Neural crest cell (in vitro differentiated cells): ENCODE results near the gene FMNL1. TPM values are rescaled to one million over a fixed set of nuclear protein-coding genes. Genes with fewer than 3 reads are reported as not detected.

Source experiments
- DNase-seq: peaks from one replicate; pipeline ENCODE4 v3.0.0; 2021; ENCODE audit warnings: low read depth, mixed read lengths, low spot score
- H3K27ac Mint-ChIP-seq: one replicate; pipeline ENCODE4 v1.8.0; 2021; ENCODE audit warnings: mild to moderate bottlenecking, mixed read lengths; ENCODE audit not compliant: unreplicated experiment
- H3K27me3 Mint-ChIP-seq: 2 replicates; pipeline ENCODE4 v1.8.0; 2021; ENCODE audit warnings: low read depth, mild to moderate bottlenecking, mixed read lengths
- H3K36me3 Mint-ChIP-seq: 2 replicates; pipeline ENCODE4 v1.8.0; 2021; ENCODE audit warnings: low read depth, mild to moderate bottlenecking, mixed read lengths
- H3K4me1 Mint-ChIP-seq: 2 replicates; pipeline ENCODE4 v1.8.0; 2021; ENCODE audit warnings: mixed read lengths
- H3K4me3 Mint-ChIP-seq: one replicate; pipeline ENCODE4 v1.8.0; 2021; ENCODE audit warnings: mild to moderate bottlenecking, mixed read lengths
- H3K9me3 Mint-ChIP-seq: 2 replicates; pipeline ENCODE4 v1.8.0; 2021; ENCODE audit warnings: mixed read lengths
- total RNA-seq: library from RNA; stranded (reverse); gene quantifications from 2 replicates; pipeline ENCODE4 v1.2.1, GENCODE V29; 2021
- TF ChIP-seq, protein P1 (sequence below): fragments of 200-600 bp; sonication (generic); conservative IDR thresholded peaks from 2 replicates; pipeline ENCODE4 v1.5.0; 2021; ENCODE audit warnings: antibody characterized with exemption, mild to moderate bottlenecking

FMNL1 gene
- total RNA-seq, 1 donor from 2014 or later: 1.2 TPM

DNA sequence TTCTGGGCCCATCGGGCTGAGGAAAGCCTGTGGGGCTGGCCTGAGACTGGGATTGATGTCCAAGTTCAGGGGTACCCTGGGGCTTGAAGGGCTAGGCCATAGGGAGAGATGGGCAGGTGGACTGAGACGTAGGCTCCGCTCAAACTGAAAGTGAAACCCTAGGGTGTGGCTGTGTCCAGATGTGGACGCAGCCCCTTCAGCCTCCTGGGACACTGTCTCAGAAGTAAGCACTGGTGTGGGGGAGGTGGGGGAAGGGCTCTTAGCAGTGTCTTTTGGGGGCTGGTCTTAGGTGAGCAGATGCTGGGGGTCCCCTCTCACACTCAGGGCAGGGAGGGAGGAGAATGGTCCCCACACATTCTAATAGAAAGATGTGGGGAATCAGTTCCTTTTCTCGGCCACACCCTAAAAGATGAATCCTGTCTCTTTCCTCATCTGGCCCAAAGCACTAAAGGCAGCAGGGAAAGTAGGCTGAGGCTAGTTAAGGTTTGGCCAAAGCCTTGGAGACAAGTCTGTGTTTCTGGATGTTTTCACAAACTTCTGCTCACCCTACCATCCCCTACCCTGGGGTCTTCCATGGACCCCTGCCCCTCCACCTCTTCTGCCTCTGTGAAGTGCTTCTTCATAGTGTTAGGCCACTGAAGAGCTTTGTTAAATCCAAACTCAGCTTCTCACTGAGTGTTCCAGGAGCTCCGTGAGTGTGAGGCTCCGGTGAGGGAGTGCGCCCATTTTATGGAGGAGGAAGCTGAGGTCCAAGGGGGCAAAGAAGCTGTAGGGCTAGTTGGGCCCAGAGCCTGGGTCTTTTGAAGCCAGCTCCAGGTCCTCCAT, 5.6 kb downstream of the FMNL1 start:
- Mint-ChIP-seq H3K4me3 (no peak overlapping the region), H3K4me1 (no peaks in the 10 kb centered on the region), H3K36me3 (no peaks in the 10 kb centered on the region), H3K9me3 (no peaks in the 10 kb centered on the region), H3K27me3 (peaks cover 38% of the 10 kb centered on the region), H3K27ac (no peak overlapping the region)
- TF ChIP-seq, protein P1, sequence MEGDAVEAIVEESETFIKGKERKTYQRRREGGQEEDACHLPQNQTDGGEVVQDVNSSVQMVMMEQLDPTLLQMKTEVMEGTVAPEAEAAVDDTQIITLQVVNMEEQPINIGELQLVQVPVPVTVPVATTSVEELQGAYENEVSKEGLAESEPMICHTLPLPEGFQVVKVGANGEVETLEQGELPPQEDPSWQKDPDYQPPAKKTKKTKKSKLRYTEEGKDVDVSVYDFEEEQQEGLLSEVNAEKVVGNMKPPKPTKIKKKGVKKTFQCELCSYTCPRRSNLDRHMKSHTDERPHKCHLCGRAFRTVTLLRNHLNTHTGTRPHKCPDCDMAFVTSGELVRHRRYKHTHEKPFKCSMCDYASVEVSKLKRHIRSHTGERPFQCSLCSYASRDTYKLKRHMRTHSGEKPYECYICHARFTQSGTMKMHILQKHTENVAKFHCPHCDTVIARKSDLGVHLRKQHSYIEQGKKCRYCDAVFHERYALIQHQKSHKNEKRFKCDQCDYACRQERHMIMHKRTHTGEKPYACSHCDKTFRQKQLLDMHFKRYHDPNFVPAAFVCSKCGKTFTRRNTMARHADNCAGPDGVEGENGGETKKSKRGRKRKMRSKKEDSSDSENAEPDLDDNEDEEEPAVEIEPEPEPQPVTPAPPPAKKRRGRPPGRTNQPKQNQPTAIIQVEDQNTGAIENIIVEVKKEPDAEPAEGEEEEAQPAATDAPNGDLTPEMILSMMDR: no peak
- no peak for DNase-seq

DNA sequence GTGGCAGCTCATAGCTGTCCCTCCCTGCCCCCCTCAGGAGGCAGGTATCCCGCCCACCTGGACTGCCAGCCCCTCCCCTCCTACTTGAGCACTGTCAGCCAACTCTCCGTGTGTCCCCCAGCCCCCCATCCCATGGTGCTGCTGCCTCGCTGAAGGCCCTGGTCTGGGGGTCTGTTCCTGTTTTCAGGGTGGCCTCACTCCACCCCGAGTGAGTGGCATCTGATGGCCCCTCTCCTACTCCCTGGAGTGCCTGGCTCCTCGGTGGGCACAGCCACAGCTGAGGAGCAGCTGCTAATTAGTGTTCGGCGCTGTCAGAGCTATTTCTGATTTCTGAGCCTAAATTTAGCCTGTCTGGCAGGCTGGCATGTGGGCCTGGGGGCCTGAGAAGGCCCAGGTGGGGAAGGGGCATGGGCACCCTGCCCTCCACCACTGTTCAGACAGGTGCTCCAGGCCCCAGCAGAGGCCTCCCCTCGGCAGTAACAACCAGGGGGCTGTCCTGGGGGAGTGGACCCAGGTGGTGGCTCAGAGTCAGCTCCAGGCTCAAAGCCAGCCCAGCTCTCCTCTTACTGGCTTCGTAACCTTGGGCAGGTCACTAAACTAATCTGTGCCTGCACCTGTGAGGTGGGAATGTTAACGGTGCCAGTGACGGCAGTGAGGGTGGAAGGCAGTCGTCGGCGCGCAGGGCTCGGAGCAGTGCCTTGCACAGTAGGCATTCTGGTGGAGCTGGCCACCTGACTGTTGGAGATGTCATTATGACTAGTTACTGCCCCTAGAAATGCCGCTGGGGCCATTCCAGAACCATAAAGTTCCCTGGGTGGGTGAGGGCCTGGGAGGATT, 6.5 kb downstream of the FMNL1 start:
- Mint-ChIP-seq H3K27ac (no peak overlapping the region), H3K27me3 (peaks cover 36% of the 10 kb centered on the region), H3K9me3 (no peaks in the 10 kb centered on the region), H3K36me3 (no peaks in the 10 kb centered on the region), H3K4me3 (no peak overlapping the region), H3K4me1 (no peaks in the 10 kb centered on the region)
- TF ChIP-seq, protein P1: no peak
- no peak for DNase-seq

DNA sequence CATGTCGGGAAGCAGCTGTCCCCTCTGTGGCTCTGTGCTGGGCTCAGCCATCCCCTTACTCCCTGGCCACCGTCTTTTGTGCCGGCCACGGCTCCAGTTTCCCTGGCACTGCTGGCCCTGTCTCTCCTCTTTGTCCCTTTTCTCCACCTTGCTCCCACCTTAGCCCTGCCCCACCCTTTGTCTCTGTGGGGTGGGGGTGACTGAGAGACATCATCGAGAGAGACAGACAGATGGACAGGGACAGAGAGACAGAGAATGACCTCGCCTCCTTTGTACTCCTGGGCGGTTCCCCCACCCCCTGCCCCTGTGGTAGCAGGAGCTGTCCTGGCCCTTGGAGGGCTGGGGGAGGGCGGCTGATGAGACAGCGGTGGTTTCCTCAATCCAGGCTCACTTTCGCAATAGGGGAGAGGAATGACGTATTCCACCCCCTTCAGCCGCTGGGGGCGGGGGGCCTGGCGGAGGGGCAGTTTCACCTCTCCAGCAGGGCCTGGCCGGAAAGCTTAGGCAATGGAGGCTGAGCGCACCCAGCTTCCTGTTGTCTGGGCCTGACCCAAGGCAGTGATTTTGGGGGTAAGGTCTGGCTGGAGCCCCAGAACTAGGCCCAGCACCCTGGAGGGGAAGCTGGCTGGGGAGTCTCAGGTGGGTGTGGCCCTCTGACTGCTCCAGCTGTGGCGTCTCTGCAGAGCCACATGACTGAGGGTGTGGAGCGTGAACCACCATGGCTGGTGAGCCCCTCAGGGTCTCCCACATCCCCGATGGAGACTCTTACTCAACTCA, 7.3 kb downstream of the FMNL1 start:
- Mint-ChIP-seq H3K27me3 (peaks cover 32% of the 10 kb centered on the region), H3K36me3 (no peaks in the 10 kb centered on the region), H3K27ac (no peak overlapping the region), H3K4me1 (no peaks in the 10 kb centered on the region), H3K4me3 (no peak overlapping the region), H3K9me3 (no peaks in the 10 kb centered on the region)
- TF ChIP-seq, protein P1: no peak
- no peak for DNase-seq

DNA sequence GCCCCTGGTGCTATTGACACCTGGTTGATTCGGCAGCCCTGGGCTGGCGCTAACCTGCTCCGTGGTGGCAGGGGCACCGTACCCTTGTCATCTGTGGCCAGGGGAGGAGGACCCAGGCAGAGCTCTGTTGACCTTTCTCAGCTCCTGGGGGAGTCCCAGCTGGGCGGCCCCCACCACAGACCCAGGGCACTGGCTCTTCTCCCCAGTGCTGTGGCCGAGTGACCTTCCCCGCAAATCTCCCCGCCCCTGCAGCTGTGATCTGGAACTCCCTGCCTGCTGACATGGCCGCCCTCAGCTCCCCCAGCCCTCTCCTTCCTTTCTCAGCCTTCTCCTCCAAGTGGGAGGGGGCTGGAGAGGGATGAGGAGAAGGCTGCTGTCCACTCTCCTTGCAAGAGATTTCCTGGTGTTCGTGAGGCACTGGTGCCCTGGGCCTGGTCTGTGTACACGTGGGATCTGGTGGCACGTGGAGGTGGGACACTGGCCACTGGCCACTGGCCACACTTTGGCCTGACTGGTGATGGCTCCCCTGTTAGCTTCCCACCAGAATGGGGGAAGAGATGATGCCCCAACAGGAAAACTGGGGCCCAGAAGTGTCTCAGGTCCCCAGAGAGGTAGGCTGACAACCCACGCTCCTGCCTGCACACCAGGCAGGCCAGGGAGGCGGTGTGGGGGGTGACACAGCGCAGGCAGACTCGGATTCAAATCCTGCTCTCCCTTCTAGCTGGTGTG, 8.2 kb downstream of the FMNL1 start:
- no peak overlapping the region for H3K4me3 Mint-ChIP-seq
- TF ChIP-seq, protein P1: no peak
- no peaks in the 10 kb centered on the region for H3K9me3 Mint-ChIP-seq
- H3K36me3 Mint-ChIP-seq: no peaks in the 10 kb centered on the region
- H3K27ac Mint-ChIP-seq: no peak overlapping the region
- H3K27me3 Mint-ChIP-seq: peaks cover 30% of the 10 kb centered on the region
- DNase-seq: no peak
- no peaks in the 10 kb centered on the region for H3K4me1 Mint-ChIP-seq

DNA sequence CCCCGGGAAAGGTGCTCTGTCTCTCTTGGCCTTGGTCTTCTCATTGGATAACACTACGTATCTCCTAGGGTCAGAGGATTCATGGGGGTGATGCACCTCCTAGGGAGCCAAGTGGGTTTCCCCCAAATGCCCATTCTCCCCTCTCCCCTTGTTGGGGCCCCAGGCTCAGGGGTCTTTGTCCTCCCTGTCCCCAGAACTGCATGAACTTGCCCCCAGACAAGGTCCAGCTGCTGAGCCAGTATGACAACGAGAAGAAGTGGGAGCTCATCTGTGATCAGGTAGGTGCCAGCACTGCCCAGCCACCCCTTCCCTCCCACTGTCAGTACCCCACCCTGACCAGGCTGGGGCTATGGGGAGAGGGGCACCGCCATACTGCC, 8.7 kb downstream of the FMNL1 start:
- DNase-seq: no peak
- Mint-ChIP-seq H3K27ac (no peak overlapping the region), H3K4me1 (no peaks in the 10 kb centered on the region), H3K9me3 (no peaks in the 10 kb centered on the region), H3K36me3 (no peaks in the 10 kb centered on the region), H3K4me3 (no peak overlapping the region), H3K27me3 (peaks cover 31% of the 10 kb centered on the region)
- TF ChIP-seq, protein P1: no peak
